ENCODE data around the gene TBC1D9. TPM values are rescaled to one million over a fixed set of nuclear protein-coding genes. Genes with fewer than 3 reads are reported as not detected.

TBC1D9 gene
- total RNA-seq, 5 donors from 2014 or later (not counting 1 experiment from before 2014, with no cell fraction given): 0.56 to 4.2 (median 1.2) TPM

GRCh38 chr4:140600408-140600807, 155.8 kb downstream of the TBC1D9 start:
- no peaks in the 10 kb centered on the region for H3K36me3 Mint-ChIP-seq
- H3K9me3 Mint-ChIP-seq: no peaks in the 10 kb centered on the region
- H3K27ac Mint-ChIP-seq: no peak overlapping the region
- Histone ChIP-seq H3K27ac (ENCODE audit: low read length) (no peak overlapping the region), H3K4me1 (ENCODE audit: control insufficient read depth in 1 of 2, extremely low read depth in 1 of 2, insufficient read depth in 2 of 2, low read length in 2 of 2) (no peaks in the 10 kb centered on the region), H3K36me3 (ENCODE audit: control insufficient read depth in 2 of 2, extremely low read depth in 1 of 2, insufficient read depth in 1 of 2, low read length in 1 of 2) (no peaks in the 10 kb centered on the region), H3K9me3 (no peaks in the 10 kb centered on the region), H3K27me3 (replicated peaks in 1 of 2; ENCODE audit: control insufficient read depth in 2 of 2, extremely low read depth in 1 of 2, insufficient read depth in 2 of 2, low read length in 1 of 2) (peaks cover 0 to 9% of the 10 kb centered on the region in 2 experiments), H3K4me3 (ENCODE audit: control insufficient read depth in 1 of 2, extremely low read depth in 1 of 2, low read length in 1 of 2) (no peak overlapping the region)
- H3K4me3 Mint-ChIP-seq: no peak overlapping the region
- ChIA-PET POLR2A (no interaction called here), CTCF (interaction anchor here in 1 of 2 donors (0.6 kb wide), 1 partner anchor 919 kb away, joined by 3 read pairs; no protein-coding TSS in a partner anchor)
- ATAC-seq (replicated peaks in 1 of 4) (no peak), DNase-seq (no peak)
- no peaks in the 10 kb centered on the region for H3K4me1 Mint-ChIP-seq
- peaks cover 8 to 9% of the 10 kb centered on the region in 2 donors for H3K27me3 Mint-ChIP-seq
- 80% methylated on average over 7 of the region's 8 CpGs for WGBS (ENCODE audit: insufficient coverage)

GRCh38 chr4:140595065-140595464, 161.1 kb downstream of the TBC1D9 start:
- Histone ChIP-seq H3K4me1 (ENCODE audit: control insufficient read depth in 1 of 2, extremely low read depth in 1 of 2, insufficient read depth in 2 of 2, low read length in 2 of 2) (no peaks in the 10 kb centered on the region), H3K36me3 (ENCODE audit: control insufficient read depth in 2 of 2, extremely low read depth in 1 of 2, insufficient read depth in 1 of 2, low read length in 1 of 2) (no peaks in the 10 kb centered on the region), H3K27ac (ENCODE audit: low read length) (no peak overlapping the region), H3K9me3 (no peaks in the 10 kb centered on the region), H3K27me3 (replicated peaks in 1 of 2; ENCODE audit: control insufficient read depth in 2 of 2, extremely low read depth in 1 of 2, insufficient read depth in 2 of 2, low read length in 1 of 2) (peaks cover 0 to 11% of the 10 kb centered on the region in 2 experiments), H3K4me3 (ENCODE audit: control insufficient read depth in 1 of 2, extremely low read depth in 1 of 2, low read length in 1 of 2) (no peak overlapping the region)
- ChIA-PET POLR2A (no interaction called here), CTCF (interaction anchor here (0.6 to 0.7 kb wide), 2 partner anchors 44 to 584 kb away, joined by 3 read pairs; no protein-coding TSS in a partner anchor)
- WGBS (ENCODE audit: insufficient coverage): 56% methylated on average over 1 of the region's 1 CpG
- no peak overlapping the region for H3K4me3 Mint-ChIP-seq
- H3K36me3 Mint-ChIP-seq: no peaks in the 10 kb centered on the region
- peaks cover 3 to 5% (median 5%) of the 10 kb centered on the region in 3 donors for H3K9me3 Mint-ChIP-seq
- ATAC-seq (replicated peaks in 1 of 4) (no peak), DNase-seq (peak in 1 of 35 experiments; percentile 6)
- H3K4me1 Mint-ChIP-seq: peaks cover 7 to 11% (median 9%) of the 10 kb centered on the region in 3 donors
- H3K27ac Mint-ChIP-seq: no peak overlapping the region
- H3K27me3 Mint-ChIP-seq: peaks cover 36 to 40% of the 10 kb centered on the region in 2 donors

- POLR2A ChIA-PET: no interaction called here
- no peaks in the 10 kb centered on the region for H3K9me3 ChIP-seq
- Mint-ChIP-seq H3K36me3 (no peaks in the 10 kb centered on the region), H3K4me3 (no peak overlapping the region), H3K27ac (no peak overlapping the region), H3K27me3 (peaks cover 13% of the 10 kb centered on the region in 2 donors), H3K9me3 (peaks cover 0 to 3% (median 0%) of the 10 kb centered on the region in 3 donors), H3K4me1 (no peaks in the 10 kb centered on the region)
- H3K4me3 ChIP-seq (ENCODE audit: control insufficient read depth in 1 of 2, extremely low read depth in 1 of 2, low read length in 1 of 2): no peak overlapping the region
- H3K36me3 ChIP-seq (ENCODE audit: control insufficient read depth in 2 of 2, extremely low read depth in 1 of 2, insufficient read depth in 1 of 2, low read length in 1 of 2): no peaks in the 10 kb centered on the region
- WGBS (ENCODE audit: insufficient coverage): no CpG with 5 or more reads among the region's 1 CpG
- no peak for ATAC-seq (replicated peaks in 1 of 4)
- CTCF ChIA-PET: interaction anchor here in 1 of 2 donors (0.6 kb wide), 1 partner anchor 54 kb away, joined by 3 read pairs; no protein-coding TSS in a partner anchor
- DNase-seq: no peak
- peaks cover 6% of the 10 kb centered on the region in 2 experiments for H3K27me3 ChIP-seq (replicated peaks in 1 of 2; ENCODE audit: control insufficient read depth in 2 of 2, extremely low read depth in 1 of 2, insufficient read depth in 2 of 2, low read length in 1 of 2)
- no peak overlapping the region for H3K27ac ChIP-seq (ENCODE audit: low read length)
- H3K4me1 ChIP-seq (ENCODE audit: control insufficient read depth in 1 of 2, extremely low read depth in 1 of 2, insufficient read depth in 2 of 2, low read length in 2 of 2): no peaks in the 10 kb centered on the region
Measured at GRCh38 chr4:140584439-140584838, 171.7 kb downstream of the TBC1D9 start.

- no peak for ATAC-seq (replicated peaks in 1 of 4)
- H3K27ac ChIP-seq (ENCODE audit: low read length): no peak overlapping the region
- H3K27me3 ChIP-seq (replicated peaks in 1 of 2; ENCODE audit: control insufficient read depth in 2 of 2, extremely low read depth in 1 of 2, insufficient read depth in 2 of 2, low read length in 1 of 2): peaks cover 11 to 16% of the 10 kb centered on the region in 2 experiments
- no peak overlapping the region for H3K4me3 ChIP-seq (ENCODE audit: control insufficient read depth in 1 of 2, extremely low read depth in 1 of 2, low read length in 1 of 2)
- DNase-seq: no peak
- no peaks in the 10 kb centered on the region for H3K36me3 ChIP-seq (ENCODE audit: control insufficient read depth in 2 of 2, extremely low read depth in 1 of 2, insufficient read depth in 1 of 2, low read length in 1 of 2)
- H3K9me3 Mint-ChIP-seq: peaks cover 0 to 3% (median 0%) of the 10 kb centered on the region in 3 donors
- H3K4me1 Mint-ChIP-seq: peaks cover 0 to 3% (median 0%) of the 10 kb centered on the region in 3 donors
- 80% methylated on average over 2 of the region's 3 CpGs for WGBS (ENCODE audit: insufficient coverage)
- H3K27me3 Mint-ChIP-seq: peaks cover 35 to 43% of the 10 kb centered on the region in 2 donors
- CTCF ChIA-PET: no interaction called here
- H3K36me3 Mint-ChIP-seq: no peaks in the 10 kb centered on the region
- no peak overlapping the region for H3K27ac Mint-ChIP-seq
- no peaks in the 10 kb centered on the region for H3K9me3 ChIP-seq
- no peak overlapping the region for H3K4me3 Mint-ChIP-seq
- no peaks in the 10 kb centered on the region for H3K4me1 ChIP-seq (ENCODE audit: control insufficient read depth in 1 of 2, extremely low read depth in 1 of 2, insufficient read depth in 2 of 2, low read length in 2 of 2)
- POLR2A ChIA-PET: no interaction called here
Measured at GRCh38 chr4:140581078-140581477, 175.1 kb downstream of the TBC1D9 start.

GRCh38 chr4:140579278-140579677, 176.9 kb downstream of the TBC1D9 start:
- Histone ChIP-seq H3K9me3 (no peaks in the 10 kb centered on the region), H3K27ac (ENCODE audit: low read length) (no peak overlapping the region), H3K4me1 (ENCODE audit: control insufficient read depth in 1 of 2, extremely low read depth in 1 of 2, insufficient read depth in 2 of 2, low read length in 2 of 2) (no peaks in the 10 kb centered on the region), H3K36me3 (ENCODE audit: control insufficient read depth in 2 of 2, extremely low read depth in 1 of 2, insufficient read depth in 1 of 2, low read length in 1 of 2) (no peaks in the 10 kb centered on the region), H3K27me3 (replicated peaks in 1 of 2; ENCODE audit: control insufficient read depth in 2 of 2, extremely low read depth in 1 of 2, insufficient read depth in 2 of 2, low read length in 1 of 2) (peaks cover 11 to 25% of the 10 kb centered on the region in 2 experiments), H3K4me3 (ENCODE audit: control insufficient read depth in 1 of 2, extremely low read depth in 1 of 2, low read length in 1 of 2) (no peak overlapping the region)
- no peaks in the 10 kb centered on the region for H3K36me3 Mint-ChIP-seq
- 18% methylated on average over 17 of the region's 27 CpGs for WGBS (ENCODE audit: insufficient coverage)
- no peak overlapping the region for H3K27ac Mint-ChIP-seq
- CTCF ChIA-PET: no interaction called here
- ATAC-seq (replicated peaks in 1 of 4) (no peak), DNase-seq (no peak)
- H3K27me3 Mint-ChIP-seq: peaks cover 46 to 51% of the 10 kb centered on the region in 2 donors
- H3K4me1 Mint-ChIP-seq: peaks cover 0 to 3% (median 0%) of the 10 kb centered on the region in 3 donors
- POLR2A ChIA-PET: no interaction called here
- H3K4me3 Mint-ChIP-seq: no peak overlapping the region
- peaks cover 0 to 3% (median 0%) of the 10 kb centered on the region in 3 donors for H3K9me3 Mint-ChIP-seq

- peaks cover 71% of the 10 kb centered on the region in 2 donors for H3K27me3 Mint-ChIP-seq
- Histone ChIP-seq H3K27me3 (replicated peaks in 1 of 2; ENCODE audit: control insufficient read depth in 2 of 2, extremely low read depth in 1 of 2, insufficient read depth in 2 of 2, low read length in 1 of 2) (peaks cover 15 to 26% of the 10 kb centered on the region in 2 experiments), H3K27ac (ENCODE audit: low read length) (no peak overlapping the region), H3K4me3 (ENCODE audit: control insufficient read depth in 1 of 2, extremely low read depth in 1 of 2, low read length in 1 of 2) (no peak overlapping the region), H3K9me3 (no peaks in the 10 kb centered on the region), H3K4me1 (ENCODE audit: control insufficient read depth in 1 of 2, extremely low read depth in 1 of 2, insufficient read depth in 2 of 2, low read length in 2 of 2) (no peaks in the 10 kb centered on the region), H3K36me3 (ENCODE audit: control insufficient read depth in 2 of 2, extremely low read depth in 1 of 2, insufficient read depth in 1 of 2, low read length in 1 of 2) (no peaks in the 10 kb centered on the region)
- 17% methylated on average over 1 of the region's 4 CpGs for WGBS (ENCODE audit: insufficient coverage)
- CTCF ChIA-PET: interaction anchor here in 1 of 2 donors (0.6 to 0.7 kb wide), 2 partner anchors 162 to 852 kb away, joined by 4 to 9 read pairs; no protein-coding TSS in a partner anchor
- peaks cover 0 to 6% (median 0%) of the 10 kb centered on the region in 3 donors for H3K9me3 Mint-ChIP-seq
- no peak overlapping the region for H3K4me3 Mint-ChIP-seq
- DNase-seq: no peak
- ATAC-seq (replicated peaks in 1 of 4): no peak
- POLR2A ChIA-PET: interaction anchor here in 1 of 2 donors (0.6 kb wide), 1 partner anchor 1668 kb away, joined by 4 read pairs; no protein-coding TSS in a partner anchor
- H3K27ac Mint-ChIP-seq: no peak overlapping the region
- H3K4me1 Mint-ChIP-seq: peaks cover 0 to 3% (median 0%) of the 10 kb centered on the region in 3 donors
- no peaks in the 10 kb centered on the region for H3K36me3 Mint-ChIP-seq
Measured at GRCh38 chr4:140575489-140575888, 180.7 kb downstream of the TBC1D9 start.
